ENCODE data around the gene HCRTR1.

HCRTR1 gene

GRCh38 chr1:31657972-31658510 lies 40.6 kb downstream of the HCRTR1 start:
- TF ChIP-seq CTCF (IDR thresholded peaks at IDR 0.05; ENCODE audit: low read depth, low read length, missing control alignments): no peak
- no peak for DNase-seq (ENCODE audit: low read depth)
- H3K4me3 ChIP-seq (ENCODE audit: low read depth, low read length): no peak overlapping the region

GRCh38 chr1:31658721-31659120 lies 41.2 kb downstream of the HCRTR1 start:
- DNase-seq (ENCODE audit: low read depth): no peak
- no peak overlapping the region for H3K4me3 ChIP-seq (ENCODE audit: low read depth, low read length)
- TF ChIP-seq CTCF (IDR thresholded peaks at IDR 0.05; ENCODE audit: low read depth, low read length, missing control alignments): no peak

- DNase-seq (ENCODE audit: low read depth): no peak
- H3K4me3 ChIP-seq (ENCODE audit: low read depth, low read length): no peak overlapping the region
- no peak for TF ChIP-seq CTCF (IDR thresholded peaks at IDR 0.05; ENCODE audit: low read depth, low read length, missing control alignments)
These were observed 42.4 kb downstream of the HCRTR1 start for GRCh38 chr1:31659889-31660288.

GRCh38 chr1:31660871-31661455 lies 43.5 kb downstream of the HCRTR1 start:
- TF ChIP-seq CTCF (IDR thresholded peaks at IDR 0.05; ENCODE audit: low read depth, low read length, missing control alignments): no peak
- DNase-seq (ENCODE audit: low read depth): no peak
- H3K4me3 ChIP-seq (ENCODE audit: low read depth, low read length): no peak overlapping the region

GRCh38 chr1:31661856-31662255 lies 44.4 kb downstream of the HCRTR1 start:
- H3K4me3 ChIP-seq (ENCODE audit: low read depth, low read length): no peak overlapping the region
- no peak for DNase-seq (ENCODE audit: low read depth)
- no peak for TF ChIP-seq CTCF (IDR thresholded peaks at IDR 0.05; ENCODE audit: low read depth, low read length, missing control alignments)

- no peak overlapping the region for H3K4me3 ChIP-seq (ENCODE audit: low read depth, low read length)
- DNase-seq (ENCODE audit: low read depth): no peak
- TF ChIP-seq CTCF (IDR thresholded peaks at IDR 0.05; ENCODE audit: low read depth, low read length, missing control alignments): no peak
These were observed 45.0 kb downstream of the HCRTR1 start for GRCh38 chr1:31662463-31662862.

Data from GM12864 (cell line).